Endothelial cell of umbilical vein (primary cell): ENCODE measurements around the gene ALDH2. TPM values are rescaled to one million over a fixed set of nuclear protein-coding genes. Genes with fewer than 3 reads are reported as not detected.

Source experiments
- BruUV-seq: library from RNA; stranded (reverse); fragments of 400-500 nt; replicated peaks from 2 replicates; lab custom pipeline; 2021; lab: Mats Ljungman, UMichigan
- CTCF ChIA-PET: fragments of 300-600, 350-600 bp; sonication (Branson Sonifier 250); formaldehyde crosslinking; loops from one replicate; lab custom pipeline; 2021; ENCODE audit warnings: antibody characterized with exemption, inconsistent platforms; lab: Charles Lee
- POLR2A ChIA-PET: fragments of 300-600, 350-600 bp; sonication (Branson Sonifier 250); formaldehyde crosslinking; loops from one replicate; lab custom pipeline; 2021; ENCODE audit warnings: antibody characterized with exemption, inconsistent platforms; lab: Charles Lee
- DNase-seq: peaks from one replicate; pipeline ENCODE4 v3.0.0-alpha.2; 2011; ENCODE audit warnings: low read depth, low spot score
- FAIRE-seq: peaks from 2 replicates; lab custom pipeline; 2011; peaks lifted over from hg19 to GRCh38; lab: Jason Lieb, UNC
- H2AFZ ChIP-seq: 2 replicates; pipeline ENCODE4 v1.6.0; 2012; ENCODE audit warnings: low read depth, low read length, control low read depth, inconsistent platforms
- H3K27ac ChIP-seq: 2 replicates; pipeline ENCODE4 v1.5.1; 2011; ENCODE audit warnings: low read depth, mild to moderate bottlenecking, control low read depth, low read length, moderate library complexity; ENCODE audit not compliant: insufficient read depth
- H3K27me3 ChIP-seq, 2 experiments: 2 replicates each; pipeline versions ENCODE4 v1.6.0 to v1.6.1; 2011; ENCODE audit warnings: low read length in 2 of 2, mixed read lengths in 1 of 2; ENCODE audit not compliant: control insufficient read depth in 2 of 2, insufficient read depth in 2 of 2
- H3K36me3 ChIP-seq, 2 experiments: 2 replicates in 1 of 2; 3 replicates in 1 of 2; pipeline ENCODE4 v1.5.1; 2011; ENCODE audit warnings: low read length in 2 of 2, mild to moderate bottlenecking in 1 of 2, moderate library complexity in 1 of 2; ENCODE audit not compliant: control insufficient read depth in 2 of 2, insufficient read depth in 2 of 2; ENCODE audit errors: extremely low read depth in 1 of 2
- H3K4me1 ChIP-seq: 3 replicates; pipeline ENCODE4 v1.5.1; 2011; ENCODE audit warnings: mild to moderate bottlenecking, low read length; ENCODE audit not compliant: control insufficient read depth, insufficient read depth; ENCODE audit errors: extremely low read depth
- H3K4me2 ChIP-seq: 2 replicates; pipeline ENCODE4 v1.6.1; 2011; ENCODE audit warnings: low read length, control low read depth, mixed read lengths; ENCODE audit not compliant: insufficient read depth
- H3K4me3 ChIP-seq, 3 experiments: fragments of 200-600 bp in 1 of 3; sonication (generic), shearing (Covaris generic) in 1 of 3; replicated peaks in 1 of 3; 2 replicates each; pipeline ENCODE4 v1.5.1; 2011 to 2016; ENCODE audit warnings: control low read depth in 3 of 3, low read length in 3 of 3, mild to moderate bottlenecking in 2 of 3, inconsistent platforms in 1 of 3, low read depth in 1 of 3, moderate library complexity in 1 of 3; ENCODE audit not compliant: insufficient read depth in 1 of 3
- H3K79me2 ChIP-seq: 2 replicates; pipeline ENCODE4 v1.6.0; 2012; ENCODE audit warnings: low read length, inconsistent platforms; ENCODE audit not compliant: control insufficient read depth, insufficient read depth
- H3K9ac ChIP-seq: replicated peaks from 2 replicates; pipeline ENCODE3; 2011; ENCODE audit warnings: low read length, control low read depth; ENCODE audit not compliant: insufficient read depth; ENCODE audit errors: extremely low read depth
- H3K9me1 ChIP-seq: replicated peaks from 3 replicates; pipeline ENCODE4 v1.6.0; 2011; ENCODE audit warnings: mild to moderate bottlenecking, low read length; ENCODE audit not compliant: control insufficient read depth, insufficient read depth; ENCODE audit errors: extremely low read depth
- H3K9me3 ChIP-seq: replicated peaks from 2 replicates; pipeline ENCODE4 v1.5.1; 2012; ENCODE audit warnings: low read length, inconsistent platforms; ENCODE audit not compliant: control insufficient read depth, insufficient read depth
- H4K20me1 ChIP-seq: replicated peaks from 2 replicates; pipeline ENCODE3; 2011; ENCODE audit warnings: mild to moderate bottlenecking, low read length; ENCODE audit not compliant: control insufficient read depth, insufficient read depth; ENCODE audit errors: extremely low read depth
- EZH2 ChIP-seq: IDR thresholded peaks from 2 replicates; pipeline ENCODE4 v1.6.1; 2012; ENCODE audit warnings: borderline replicate concordance, low read depth, mild to moderate bottlenecking, moderate library complexity, low read length, inconsistent platforms; ENCODE audit not compliant: severe bottlenecking
- FOS ChIP-seq: IDR thresholded peaks from 2 replicates; pipeline ENCODE4 v1.6.1; 2011; ENCODE audit warnings: mild to moderate bottlenecking, low read length, moderate library complexity, borderline replicate concordance; ENCODE audit not compliant: insufficient read depth
- GATA2 ChIP-seq: IDR thresholded peaks from 2 replicates; pipeline ENCODE4 v1.7.0; 2011; ENCODE audit warnings: low read depth, mild to moderate bottlenecking, moderate library complexity, mixed read lengths, low read length; ENCODE audit not compliant: insufficient read length, insufficient read depth
- JUN ChIP-seq: IDR thresholded peaks from 2 replicates; pipeline ENCODE4 v1.6.1; 2011; ENCODE audit warnings: borderline replicate concordance, low read depth; ENCODE audit not compliant: insufficient read length, insufficient read depth
- MYC ChIP-seq: IDR thresholded peaks from one replicate; pipeline ENCODE4 v1.6.1; 2011; ENCODE audit warnings: mild to moderate bottlenecking, low read depth, low read length
- POLR2A ChIP-seq: IDR thresholded peaks from 2 replicates; pipeline ENCODE4 v1.6.1; 2012; ENCODE audit warnings: low read depth, mild to moderate bottlenecking, control low read depth, low read length
- POLR2AphosphoS5 ChIP-seq: IDR thresholded peaks from 2 replicates; pipeline ENCODE4 v1.6.1; 2012; ENCODE audit warnings: low read depth, mild to moderate bottlenecking, control low read depth, low read length, moderate library complexity; ENCODE audit not compliant: insufficient read depth
- dilution Hi-C: fragments of 300-500 bp; cut with MboI; formaldehyde crosslinking; loops from one replicate; pipeline ENCODE4 v1.15.0; 2019; ENCODE audit warnings: low sequenced_read_pairs; ENCODE audit not compliant: extremely low pct_ligation_motif_present
- intact Hi-C: fragments of 100-400 bp; cut with micrococcal nuclease; formaldehyde crosslinking; loops from one replicate; pipeline ENCODE4 v1.10.0; 2022
- polyA plus RNA-seq, 4 experiments: library from polyadenylated mRNA; depleted of rRNA in 3 of 4; stranded (reverse) in 3 of 4; unstranded in 1 of 4; fragments of >200 nt; gene quantifications; 2 replicates each; pipeline versions ENCODE4 v1.2.1 to v1.2.3, GENCODE V29; 2011 to 2012; ENCODE audit warnings: missing spikeins in 1 of 4
- total RNA-seq: library from RNA; stranded (reverse); gene quantifications from 2 replicates; pipeline ENCODE4 v1.2.3, GENCODE V29; 2021
- TF ChIP-seq, protein P1 (sequence below), 2 donors: IDR thresholded peaks; 1 replicate in 1 of 2; 2 replicates in 1 of 2; pipeline ENCODE4 v1.5.1; 2011; ENCODE audit warnings: low read length in 2 of 2, mild to moderate bottlenecking in 2 of 2, moderate library complexity in 2 of 2, control low read depth in 1 of 2, inconsistent platforms in 1 of 2, low read depth in 1 of 2; ENCODE audit not compliant: insufficient read depth in 1 of 2; ENCODE audit errors: extremely low read depth in 1 of 2
- TF ChIP-seq, protein P2 (sequence below): IDR thresholded peaks from 2 replicates; pipeline ENCODE4 v1.6.1; 2011; ENCODE audit not compliant: insufficient read depth, insufficient read length

The ALDH2 gene
- total and polyA plus RNA-seq, 2 donors (not counting 3 experiments of a cell fraction or from before 2014, with no cell fraction given), result 69.5 to 86.5 TPM

DNA sequence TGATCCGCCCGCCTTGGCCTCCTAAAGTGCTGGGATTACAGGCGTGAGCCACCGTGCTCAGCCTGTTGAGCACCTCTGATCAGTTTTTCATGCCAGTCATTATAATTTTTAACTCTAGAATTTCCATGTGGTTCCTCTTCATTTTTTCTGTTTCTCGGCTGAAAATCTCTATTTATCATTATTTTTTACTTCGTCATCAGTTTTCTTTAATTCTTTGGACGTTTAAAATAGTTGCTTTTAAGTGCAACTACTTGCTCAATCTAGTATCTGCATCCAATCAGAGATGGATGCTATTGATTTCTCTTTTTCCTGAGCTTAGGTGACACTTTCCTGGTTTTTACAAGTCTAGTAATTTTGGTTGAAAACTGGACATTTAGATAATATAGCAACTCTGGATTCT, 92.0 kb downstream of the ALDH2 start:
- dilution Hi-C loops (no loop called here), intact Hi-C loops (no loop called here)
- H3K27me3 ChIP-seq, result no peaks in the 10 kb centered on the region
- no peaks in the 10 kb centered on the region for H3K36me3 ChIP-seq
- H3K9ac ChIP-seq, result no peak overlapping the region
- peaks cover 72% of the 10 kb centered on the region for H3K79me2 ChIP-seq
- ChIA-PET CTCF (interaction anchor here (0.9 to 1.1 kb wide), 2 partner anchors 10 to 11 kb away, joined by 3 to 4 read pairs; no protein-coding TSS in a partner anchor), POLR2A (no interaction called here)
- no peaks in the 10 kb centered on the region for H4K20me1 ChIP-seq
- H3K4me2 ChIP-seq, result no peak overlapping the region
- no peak for TF ChIP-seq GATA2
- TF ChIP-seq POLR2A, result no peak
- TF ChIP-seq, protein P1, sequence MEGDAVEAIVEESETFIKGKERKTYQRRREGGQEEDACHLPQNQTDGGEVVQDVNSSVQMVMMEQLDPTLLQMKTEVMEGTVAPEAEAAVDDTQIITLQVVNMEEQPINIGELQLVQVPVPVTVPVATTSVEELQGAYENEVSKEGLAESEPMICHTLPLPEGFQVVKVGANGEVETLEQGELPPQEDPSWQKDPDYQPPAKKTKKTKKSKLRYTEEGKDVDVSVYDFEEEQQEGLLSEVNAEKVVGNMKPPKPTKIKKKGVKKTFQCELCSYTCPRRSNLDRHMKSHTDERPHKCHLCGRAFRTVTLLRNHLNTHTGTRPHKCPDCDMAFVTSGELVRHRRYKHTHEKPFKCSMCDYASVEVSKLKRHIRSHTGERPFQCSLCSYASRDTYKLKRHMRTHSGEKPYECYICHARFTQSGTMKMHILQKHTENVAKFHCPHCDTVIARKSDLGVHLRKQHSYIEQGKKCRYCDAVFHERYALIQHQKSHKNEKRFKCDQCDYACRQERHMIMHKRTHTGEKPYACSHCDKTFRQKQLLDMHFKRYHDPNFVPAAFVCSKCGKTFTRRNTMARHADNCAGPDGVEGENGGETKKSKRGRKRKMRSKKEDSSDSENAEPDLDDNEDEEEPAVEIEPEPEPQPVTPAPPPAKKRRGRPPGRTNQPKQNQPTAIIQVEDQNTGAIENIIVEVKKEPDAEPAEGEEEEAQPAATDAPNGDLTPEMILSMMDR (IDR thresholded peaks at IDR 0.05; ENCODE audit: extremely low read depth in 1 of 2, insufficient read depth in 1 of 2, low read depth in 1 of 2, low read length in 2 of 2), result no peak
- no peak for TF ChIP-seq EZH2
- TF ChIP-seq, protein P2, sequence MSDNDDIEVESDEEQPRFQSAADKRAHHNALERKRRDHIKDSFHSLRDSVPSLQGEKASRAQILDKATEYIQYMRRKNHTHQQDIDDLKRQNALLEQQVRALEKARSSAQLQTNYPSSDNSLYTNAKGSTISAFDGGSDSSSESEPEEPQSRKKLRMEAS, result no peak
- no peak for TF ChIP-seq FOS
- TF ChIP-seq JUN, result no peak
- no peak for TF ChIP-seq MYC
- no peak for TF ChIP-seq POLR2AphosphoS5
- DNase-seq (no peak), FAIRE-seq (no peak)
- no peaks in the 10 kb centered on the region for H3K9me1 ChIP-seq
- no TSS peak for BruUV-seq
- no peak overlapping the region for H2AFZ ChIP-seq
- no peak overlapping the region for H3K4me3 ChIP-seq
- H3K4me1 ChIP-seq, result no peaks in the 10 kb centered on the region
- H3K9me3 ChIP-seq, result no peaks in the 10 kb centered on the region
- no peak overlapping the region for H3K27ac ChIP-seq
